Kidney (tissue), 14 donors: Measurements from ENCODE around the gene HOXA9. TPM values are rescaled to one million over a fixed set of nuclear protein-coding genes. Genes with fewer than 3 reads are reported as not detected.

Source experiments
- DNase-seq, 5 donors: peaks; one replicate each; pipeline ENCODE4 v3.0.0-alpha.2; 2013 to 2020
- FAIRE-seq: peaks from 2 replicates; lab custom pipeline; 2012; peaks lifted over from hg19 to GRCh38; lab: Jason Lieb, UNC
- H3K27ac ChIP-seq, 2 donors: one replicate each; pipeline ENCODE4 v1.7.0; 2013; ENCODE audit warnings: low read depth in 2 of 2, low read length in 2 of 2, inconsistent platforms in 1 of 2
- H3K27me3 ChIP-seq: one replicate; pipeline ENCODE4 v1.7.1; 2013; ENCODE audit warnings: low read length, inconsistent platforms; ENCODE audit not compliant: control insufficient read depth, insufficient read depth
- H3K36me3 ChIP-seq, 3 donors: one replicate each; pipeline versions ENCODE4 v1.7.0 to v1.7.1; 2013; ENCODE audit warnings: low read length in 3 of 3, control low read depth in 1 of 3, inconsistent platforms in 1 of 3; ENCODE audit not compliant: insufficient read depth in 3 of 3, control insufficient read depth in 2 of 3
- H3K4me1 ChIP-seq, 3 donors: one replicate each; pipeline versions ENCODE4 v1.7.0 to v1.7.1; 2013; ENCODE audit warnings: low read length in 3 of 3, inconsistent platforms in 1 of 3, low read depth in 1 of 3; ENCODE audit not compliant: control insufficient read depth in 2 of 3, insufficient read depth in 2 of 3
- H3K4me3 ChIP-seq, 3 donors: one replicate each; pipeline versions ENCODE4 v1.7.0 to v1.8.1; 2013; ENCODE audit warnings: low read length in 3 of 3, control low read depth in 1 of 3, inconsistent platforms in 1 of 3
- H3K9ac ChIP-seq, 3 donors: one replicate each; pipeline versions ENCODE4 v1.7.0 to v1.7.1; 2013; ENCODE audit warnings: low read length in 3 of 3, control low read depth in 1 of 3, inconsistent platforms in 1 of 3
- H3K9me3 ChIP-seq, 3 donors: one replicate each; pipeline versions ENCODE4 v1.7.0 to v1.7.1; 2013; ENCODE audit warnings: low read length in 3 of 3, control low read depth in 1 of 3, inconsistent platforms in 1 of 3; ENCODE audit not compliant: control insufficient read depth in 2 of 3, insufficient read depth in 1 of 3
- intact Hi-C: fragments of 100-400 bp; cut with DNase I; formaldehyde crosslinking; loops from one replicate; pipeline ENCODE4 v1.11.1; 2022
- polyA plus RNA-seq: library from polyadenylated mRNA; stranded (reverse); fragments of 350-450 nt; fragmentation: Illumina TruSeq; extraction: RNeasy Lipid Tissue Mini Kit (QIAGEN cat#74804); gene quantifications from one replicate; pipeline ENCODE4 v1.2.3, GENCODE V29; 2014; ENCODE audit warnings: low read depth, low replicate concordance; ENCODE audit not compliant: insufficient read depth
- total RNA-seq: library from RNA; stranded (reverse); fragmentation: NEBNext Ultra II Directional; extraction: Animal tissue kit (Norgen Biotek cat#: 25700); gene quantifications from one replicate; pipeline ENCODE4 v1.2.1, GENCODE V29; 2021
- TF ChIP-seq, protein P1 (sequence below): IDR thresholded peaks from 3 replicates; pipeline ENCODE4 v1.5.1; 2012; ENCODE audit warnings: mild to moderate bottlenecking, moderate library complexity, borderline replicate concordance; ENCODE audit not compliant: insufficient read depth; ENCODE audit errors: extremely low read depth
- donor health status: control.
- donor health status: control.
- donor health status: control.
- donor health status: control.
- donor health status: control.
- donor health status: DM: yes; HTN: yes; CAD: no.
- donor health status: Normal renal cell carcinoma (clear cell type).

HOXA9 gene
- total and polyA plus RNA-seq, 2 donors from 2014 or later = 36.7 to 36.8 TPM

DNA sequence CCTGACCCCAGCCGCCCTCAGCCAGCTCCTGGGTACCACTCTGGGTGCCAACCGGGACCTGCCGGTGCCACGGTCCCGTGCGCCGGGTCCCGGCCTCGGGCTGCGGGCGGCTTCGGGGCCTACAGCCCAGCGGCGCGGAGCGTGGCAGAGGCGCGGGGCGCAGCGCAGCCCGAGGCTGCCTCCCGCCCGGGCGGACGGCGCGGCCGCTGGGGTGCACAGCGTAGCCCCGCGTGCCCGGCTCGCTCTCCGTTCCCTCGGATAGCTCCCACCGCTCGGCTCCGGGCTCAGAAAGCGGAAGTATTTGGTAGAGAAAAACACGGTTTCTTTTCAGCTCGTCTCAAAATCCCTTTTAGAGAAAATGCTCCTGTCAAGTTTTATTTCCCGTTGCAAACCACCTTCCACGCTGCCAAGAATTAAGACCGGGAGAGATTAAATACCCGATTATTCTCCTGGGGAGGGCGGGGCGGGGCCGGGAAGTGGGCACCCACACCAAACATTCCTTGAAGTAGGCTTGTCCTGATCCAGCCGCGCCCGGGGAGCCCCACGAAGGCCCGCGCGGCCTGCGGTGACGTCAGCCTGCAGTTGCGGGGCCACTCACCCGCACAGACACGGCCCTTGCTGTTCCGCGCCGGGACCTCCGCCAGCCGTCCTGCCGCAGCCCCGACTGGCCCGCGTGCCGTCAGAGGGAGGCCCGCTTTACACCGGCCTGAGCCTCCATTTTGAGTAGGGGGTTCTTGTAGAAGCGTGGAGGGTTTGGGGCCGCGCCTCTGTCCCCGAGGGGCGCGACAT, 27.4 kb upstream of the HOXA9 start:
- no peak overlapping the region for H3K27ac ChIP-seq
- DNase-seq = peak in 4 of 5 donors; percentile 45 to 81 (median 63)
- peaks cover 0 to 2% (median 0%) of the 10 kb centered on the region in 3 donors for H3K4me1 ChIP-seq
- peak overlapping the region in 1 of 3 donors; percentile 32 for H3K4me3 ChIP-seq
- no peaks in the 10 kb centered on the region for H3K36me3 ChIP-seq
- no peaks in the 10 kb centered on the region for H3K9me3 ChIP-seq
- H3K9ac ChIP-seq = no peak overlapping the region
- peaks cover 60% of the 10 kb centered on the region for H3K27me3 ChIP-seq
- no peak for FAIRE-seq
- intact Hi-C loops = no loop called here
- TF ChIP-seq, protein P1, sequence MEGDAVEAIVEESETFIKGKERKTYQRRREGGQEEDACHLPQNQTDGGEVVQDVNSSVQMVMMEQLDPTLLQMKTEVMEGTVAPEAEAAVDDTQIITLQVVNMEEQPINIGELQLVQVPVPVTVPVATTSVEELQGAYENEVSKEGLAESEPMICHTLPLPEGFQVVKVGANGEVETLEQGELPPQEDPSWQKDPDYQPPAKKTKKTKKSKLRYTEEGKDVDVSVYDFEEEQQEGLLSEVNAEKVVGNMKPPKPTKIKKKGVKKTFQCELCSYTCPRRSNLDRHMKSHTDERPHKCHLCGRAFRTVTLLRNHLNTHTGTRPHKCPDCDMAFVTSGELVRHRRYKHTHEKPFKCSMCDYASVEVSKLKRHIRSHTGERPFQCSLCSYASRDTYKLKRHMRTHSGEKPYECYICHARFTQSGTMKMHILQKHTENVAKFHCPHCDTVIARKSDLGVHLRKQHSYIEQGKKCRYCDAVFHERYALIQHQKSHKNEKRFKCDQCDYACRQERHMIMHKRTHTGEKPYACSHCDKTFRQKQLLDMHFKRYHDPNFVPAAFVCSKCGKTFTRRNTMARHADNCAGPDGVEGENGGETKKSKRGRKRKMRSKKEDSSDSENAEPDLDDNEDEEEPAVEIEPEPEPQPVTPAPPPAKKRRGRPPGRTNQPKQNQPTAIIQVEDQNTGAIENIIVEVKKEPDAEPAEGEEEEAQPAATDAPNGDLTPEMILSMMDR = no peak

DNA sequence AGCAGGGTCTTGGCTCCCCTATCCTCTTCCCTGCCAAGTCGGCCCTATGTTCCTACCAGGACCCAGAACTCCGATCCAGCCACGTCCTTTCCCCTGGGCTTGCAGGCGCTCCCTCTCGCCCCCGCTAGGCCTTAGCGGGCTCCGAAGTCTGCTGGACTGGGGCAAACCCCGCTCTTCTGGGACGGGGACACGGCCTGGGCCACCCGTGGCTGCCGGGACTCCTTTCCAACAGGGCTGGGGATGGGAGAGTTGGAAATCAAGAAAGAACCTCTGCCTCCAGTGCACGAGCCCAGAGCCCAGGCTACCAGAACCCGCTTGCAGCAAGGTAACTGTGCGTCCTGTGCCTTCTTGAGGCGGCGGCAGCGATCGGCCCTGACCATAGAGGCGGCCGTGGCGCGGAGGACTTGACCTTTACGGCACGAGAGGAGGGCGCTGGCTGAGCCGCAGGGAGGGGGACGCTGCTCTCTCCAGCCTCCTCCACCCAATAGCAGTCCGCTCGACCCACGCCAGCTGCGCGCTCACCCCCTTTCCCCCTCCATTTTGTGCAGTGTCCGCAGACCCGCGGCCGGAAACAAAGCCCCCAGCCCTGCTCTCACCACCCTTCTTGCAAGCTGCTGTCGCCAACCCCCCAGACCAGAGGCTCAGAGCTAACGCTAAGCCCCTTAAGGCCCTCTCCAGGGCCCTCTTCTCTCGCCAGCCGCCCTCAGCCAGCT, 26.7 kb upstream of the HOXA9 start:
- Histone ChIP-seq H3K9ac (no peak overlapping the region), H3K4me1 (peaks cover 0 to 2% (median 0%) of the 10 kb centered on the region in 3 donors), H3K4me3 (no peak overlapping the region), H3K27ac (no peak overlapping the region), H3K9me3 (no peaks in the 10 kb centered on the region), H3K36me3 (no peaks in the 10 kb centered on the region), H3K27me3 (peaks cover 53% of the 10 kb centered on the region)
- intact Hi-C loops = no loop called here
- TF ChIP-seq, protein P1 = no peak
- DNase-seq (peak in 4 of 5 donors; percentile 44 to 82 (median 60)), FAIRE-seq (no peak)

DNA sequence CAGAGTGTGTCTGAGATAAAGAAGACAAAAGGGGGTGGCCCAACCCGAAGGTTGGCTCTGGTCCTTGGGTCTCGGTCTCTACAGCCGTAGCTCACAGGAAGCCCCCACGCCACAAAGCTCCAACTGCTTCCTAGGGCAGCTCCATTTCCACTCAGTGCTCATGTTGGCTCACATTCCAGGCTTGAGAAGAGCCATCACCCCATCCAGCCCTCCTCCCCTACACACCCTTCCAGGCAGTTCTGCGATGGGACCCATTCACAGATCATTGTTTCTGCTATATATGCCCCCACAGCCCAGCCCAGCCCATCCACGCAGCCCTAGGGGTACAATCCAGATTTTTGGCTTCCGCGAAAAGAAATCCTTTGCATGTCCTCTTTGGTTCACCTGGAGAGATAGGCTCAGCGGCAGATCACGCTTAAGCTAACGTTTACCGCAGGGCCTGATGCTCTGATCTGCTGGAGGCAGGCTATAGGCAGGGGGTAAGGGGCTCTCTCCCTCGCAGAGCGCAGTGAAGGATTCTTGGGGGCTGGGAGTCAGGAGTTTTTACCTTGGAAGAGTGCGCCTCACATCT, 25.9 kb upstream of the HOXA9 start:
- no peak for FAIRE-seq

More for the DNA sequence above, 25.9 kb upstream of the HOXA9 start:
- no peak overlapping the region for H3K4me3 ChIP-seq
- H3K27me3 ChIP-seq = peaks cover 46% of the 10 kb centered on the region
- intact Hi-C loops = no loop called here
- H3K4me1 ChIP-seq = peaks cover 0 to 2% (median 0%) of the 10 kb centered on the region in 3 donors
- TF ChIP-seq, protein P1 = no peak
- peak in 2 of 5 donors; percentile 53 to 63 for DNase-seq
- H3K36me3 ChIP-seq = no peaks in the 10 kb centered on the region
- H3K27ac ChIP-seq = no peak overlapping the region
- H3K9ac ChIP-seq = no peak overlapping the region
- H3K9me3 ChIP-seq = no peaks in the 10 kb centered on the region
